C4-2B (cell line): ENCODE results near the gene TMEM183A.

Source experiments
- ZFX ChIP-seq: fragments of 450-650 bp; IDR thresholded peaks from 2 replicates; pipeline ENCODE4 v1.6.1; 2017
- TF ChIP-seq, protein P1 (sequence below): fragments of 450-650 bp; conservative IDR thresholded peaks from 2 replicates; pipeline ENCODE4 v1.5.1; 2017; ENCODE audit warnings: mild to moderate bottlenecking

- TF ChIP-seq, protein P1, sequence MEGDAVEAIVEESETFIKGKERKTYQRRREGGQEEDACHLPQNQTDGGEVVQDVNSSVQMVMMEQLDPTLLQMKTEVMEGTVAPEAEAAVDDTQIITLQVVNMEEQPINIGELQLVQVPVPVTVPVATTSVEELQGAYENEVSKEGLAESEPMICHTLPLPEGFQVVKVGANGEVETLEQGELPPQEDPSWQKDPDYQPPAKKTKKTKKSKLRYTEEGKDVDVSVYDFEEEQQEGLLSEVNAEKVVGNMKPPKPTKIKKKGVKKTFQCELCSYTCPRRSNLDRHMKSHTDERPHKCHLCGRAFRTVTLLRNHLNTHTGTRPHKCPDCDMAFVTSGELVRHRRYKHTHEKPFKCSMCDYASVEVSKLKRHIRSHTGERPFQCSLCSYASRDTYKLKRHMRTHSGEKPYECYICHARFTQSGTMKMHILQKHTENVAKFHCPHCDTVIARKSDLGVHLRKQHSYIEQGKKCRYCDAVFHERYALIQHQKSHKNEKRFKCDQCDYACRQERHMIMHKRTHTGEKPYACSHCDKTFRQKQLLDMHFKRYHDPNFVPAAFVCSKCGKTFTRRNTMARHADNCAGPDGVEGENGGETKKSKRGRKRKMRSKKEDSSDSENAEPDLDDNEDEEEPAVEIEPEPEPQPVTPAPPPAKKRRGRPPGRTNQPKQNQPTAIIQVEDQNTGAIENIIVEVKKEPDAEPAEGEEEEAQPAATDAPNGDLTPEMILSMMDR, result no peak
- no peak for TF ChIP-seq ZFX
These were observed 50.9 kb downstream of the TMEM183A start for GRCh38 chr1:203057911-203058675.
